Gastroesophageal sphincter (tissue), 4 donors: ENCODE data around the gene NISCH. TPM values are rescaled to one million over a fixed set of nuclear protein-coding genes. Genes with fewer than 3 reads are reported as not detected.
A peak's percentile ranks its signal among the peaks of the same experiment; 100 is the strongest.

Experiments
- ATAC-seq: fragments of 150-250 bp; one replicate; pipeline ENCODE4 v1.9.1; 2016; ENCODE audit warnings: mild to moderate bottlenecking, moderate library complexity
- H3K27ac ChIP-seq, 4 donors: fragments of 200-600 bp; sonication (generic) in 3 of 4; 1 replicate in 3 of 4; 2 replicates in 1 of 4; pipeline ENCODE4 v1.5.1; 2016 to 2019
- H3K27me3 ChIP-seq: fragments of 200-600 bp; sonication (generic); one replicate; pipeline ENCODE4 v1.5.1; 2019
- H3K36me3 ChIP-seq, 2 donors: fragments of 200-600 bp; sonication (generic); one replicate each; pipeline ENCODE4 v1.5.1; 2019; ENCODE audit warnings: control low read depth in 1 of 2
- H3K4me1 ChIP-seq, 3 donors: fragments of 200-600 bp; sonication (generic); 1 replicate in 2 of 3; 2 replicates in 1 of 3; pipeline ENCODE4 v1.5.1; 2016 to 2019; ENCODE audit warnings: control low read depth in 2 of 3
- H3K4me3 ChIP-seq, 2 donors: fragments of 200-600 bp; sonication (generic); one replicate each; pipeline ENCODE4 v1.5.1; 2019; ENCODE audit warnings: mild to moderate bottlenecking in 1 of 2, moderate library complexity in 1 of 2
- H3K9me3 ChIP-seq, 3 donors: fragments of 200-600 bp; sonication (generic); one replicate each; pipeline ENCODE4 v1.5.1; 2017 to 2019; ENCODE audit warnings: control low read depth in 2 of 3
- EP300 ChIP-seq: sonication (generic); formaldehyde crosslinking; IDR thresholded peaks from one replicate; pipeline ENCODE4 v1.6.1; 2017; ENCODE audit warnings: antibody characterized with exemption, mild to moderate bottlenecking
- POLR2A ChIP-seq, 2 donors: fragments of 450-650 bp; IDR thresholded peaks; one replicate each; pipeline ENCODE4 v1.6.1; 2017; ENCODE audit warnings: antibody characterized with exemption in 2 of 2, mild to moderate bottlenecking in 2 of 2, moderate library complexity in 1 of 2
- POLR2AphosphoS5 ChIP-seq: sonication (generic); formaldehyde crosslinking; IDR thresholded peaks from one replicate; pipeline ENCODE4 v1.6.1; 2017; ENCODE audit warnings: antibody characterized with exemption
- WGBS, 2 donors: methylation state at CpG; one replicate each; pipeline ENCODE4 v1.1.5; 2018; ENCODE audit warnings: low coverage in 1 of 2; 5-methylcytosine and 5-hydroxymethylcytosine counted together
- total RNA-seq, 4 donors: library from RNA; depleted of rRNA; stranded (reverse); fragments of >200 nt; gene quantifications; one replicate each; pipeline ENCODE4 v1.1.0, GENCODE V29; 2016
- TF ChIP-seq, protein P1 (sequence below), 4 experiments: fragments of 200-600 bp in 2 of 4; fragments of 450-650 bp in 2 of 4; sonication (generic) in 1 of 4; IDR thresholded peaks; one replicate each; pipeline ENCODE4 v1.5.1; 2017 to 2019; ENCODE audit warnings: antibody characterized with exemption in 4 of 4, mild to moderate bottlenecking in 2 of 4, moderate library complexity in 2 of 4

The NISCH gene
- total RNA-seq, 4 donors from 2014 or later, result 56.7 to 95.9 (median 78.9) TPM

GRCh38 chr3:52441091-52441771, 14.2 kb upstream of the NISCH start:
- TF ChIP-seq, protein P1, sequence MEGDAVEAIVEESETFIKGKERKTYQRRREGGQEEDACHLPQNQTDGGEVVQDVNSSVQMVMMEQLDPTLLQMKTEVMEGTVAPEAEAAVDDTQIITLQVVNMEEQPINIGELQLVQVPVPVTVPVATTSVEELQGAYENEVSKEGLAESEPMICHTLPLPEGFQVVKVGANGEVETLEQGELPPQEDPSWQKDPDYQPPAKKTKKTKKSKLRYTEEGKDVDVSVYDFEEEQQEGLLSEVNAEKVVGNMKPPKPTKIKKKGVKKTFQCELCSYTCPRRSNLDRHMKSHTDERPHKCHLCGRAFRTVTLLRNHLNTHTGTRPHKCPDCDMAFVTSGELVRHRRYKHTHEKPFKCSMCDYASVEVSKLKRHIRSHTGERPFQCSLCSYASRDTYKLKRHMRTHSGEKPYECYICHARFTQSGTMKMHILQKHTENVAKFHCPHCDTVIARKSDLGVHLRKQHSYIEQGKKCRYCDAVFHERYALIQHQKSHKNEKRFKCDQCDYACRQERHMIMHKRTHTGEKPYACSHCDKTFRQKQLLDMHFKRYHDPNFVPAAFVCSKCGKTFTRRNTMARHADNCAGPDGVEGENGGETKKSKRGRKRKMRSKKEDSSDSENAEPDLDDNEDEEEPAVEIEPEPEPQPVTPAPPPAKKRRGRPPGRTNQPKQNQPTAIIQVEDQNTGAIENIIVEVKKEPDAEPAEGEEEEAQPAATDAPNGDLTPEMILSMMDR (IDR thresholded peaks at IDR 0.05), result no peak
- TF ChIP-seq EP300 (no peak), POLR2A (IDR thresholded peaks at IDR 0.05) (no peak), POLR2AphosphoS5 (no peak)
- no peaks in the 10 kb centered on the region for H3K27me3 ChIP-seq
- H3K27ac ChIP-seq, result peak overlapping the region in 1 of 4 donors; percentile 9
- WGBS, 2 donors, result 70% methylated on average over 4 of the region's 23 CpGs; no CpG with 5 or more reads in 1 of the 2 donors
- H3K4me1 ChIP-seq, result peaks cover 0 to 11% (median 0%) of the 10 kb centered on the region in 3 donors
- H3K9me3 ChIP-seq, result no peaks in the 10 kb centered on the region
- no peak for ATAC-seq
- H3K4me3 ChIP-seq, result no peak overlapping the region
- no peaks in the 10 kb centered on the region for H3K36me3 ChIP-seq

DNA sequence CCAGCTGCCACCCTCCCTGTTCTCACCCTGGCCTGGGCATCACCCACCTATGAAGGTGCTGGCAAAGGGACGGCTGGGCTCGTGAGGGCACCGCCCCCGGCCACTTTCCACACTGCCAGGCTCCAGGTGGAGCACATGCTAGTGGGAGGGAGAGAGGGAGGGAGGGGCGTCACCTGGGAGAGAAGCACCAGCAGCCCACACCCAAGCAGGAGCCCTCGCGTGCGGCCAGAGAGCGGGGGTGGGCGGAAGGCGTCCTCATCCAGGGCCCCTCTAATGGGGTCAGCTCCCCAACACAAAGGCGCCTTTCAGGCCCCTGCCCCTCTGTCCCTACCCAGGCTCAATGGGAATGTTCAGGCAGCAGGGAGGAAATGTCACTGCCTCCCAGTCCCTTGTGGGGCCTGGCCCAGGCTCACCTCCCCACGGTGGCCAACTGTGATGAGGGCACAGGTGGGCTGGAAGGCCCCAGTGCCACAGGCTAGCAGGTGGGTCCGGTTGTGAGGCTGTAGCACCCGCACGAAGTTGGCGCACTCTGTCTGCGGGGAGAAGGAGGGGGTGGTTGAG, 13.6 kb upstream of the NISCH start:
- no peak for ATAC-seq
- TF ChIP-seq, protein P1 (IDR thresholded peaks at IDR 0.05), result no peak
- TF ChIP-seq POLR2AphosphoS5 (no peak), POLR2A (IDR thresholded peaks at IDR 0.05) (no peak), EP300 (no peak)
- Histone ChIP-seq H3K36me3 (no peaks in the 10 kb centered on the region), H3K4me1 (peaks cover 0 to 15% (median 0%) of the 10 kb centered on the region in 3 donors), H3K27ac (peak overlapping the region in 1 of 4 donors; percentile 9), H3K4me3 (peak overlapping the region in 1 of 2 donors; percentile 37), H3K27me3 (no peaks in the 10 kb centered on the region), H3K9me3 (no peaks in the 10 kb centered on the region)
- WGBS, 2 donors, result no CpG with 5 or more reads among the region's 18 CpGs

GRCh38 chr3:52442409-52443267, 12.8 kb upstream of the NISCH start:
- WGBS, 2 donors, result no CpG with 5 or more reads among the region's 16 CpGs
- no peak for ATAC-seq
- TF ChIP-seq POLR2AphosphoS5, result no peak
- no peak for TF ChIP-seq EP300
- TF ChIP-seq POLR2A (IDR thresholded peaks at IDR 0.05), result no peak
- TF ChIP-seq, protein P1 (IDR thresholded peaks at IDR 0.05), result no peak
- peaks cover 0 to 18% (median 0%) of the 10 kb centered on the region in 3 donors for H3K4me1 ChIP-seq
- no peaks in the 10 kb centered on the region for H3K27me3 ChIP-seq
- H3K9me3 ChIP-seq, result no peaks in the 10 kb centered on the region
- H3K27ac ChIP-seq, result no peak overlapping the region
- no peaks in the 10 kb centered on the region for H3K36me3 ChIP-seq
- peak overlapping the region in 1 of 2 donors; percentile 37 for H3K4me3 ChIP-seq

DNA sequence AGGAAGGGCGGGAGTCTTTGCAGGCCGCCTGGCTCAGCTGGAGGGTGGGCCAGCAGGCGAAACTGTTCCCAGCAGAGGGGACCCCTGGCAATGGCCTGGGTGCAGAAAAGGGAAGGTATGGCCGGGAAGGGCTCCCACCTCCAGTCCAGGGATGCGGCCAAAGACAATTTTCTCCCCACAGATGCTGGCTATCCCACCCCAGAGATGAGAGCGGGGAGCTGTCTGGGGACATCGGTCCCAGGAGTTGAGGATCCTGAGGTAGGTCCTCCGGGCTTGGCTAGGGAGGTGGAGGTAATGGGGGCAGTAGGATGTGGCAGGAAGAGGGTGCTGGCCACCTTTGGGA, 12.2 kb upstream of the NISCH start:
- 100% methylated on average over 1 of the region's 8 CpGs; no CpG with 5 or more reads in 1 of the 2 donors for WGBS, 2 donors
- Histone ChIP-seq H3K27me3 (no peaks in the 10 kb centered on the region), H3K27ac (no peak overlapping the region), H3K36me3 (no peaks in the 10 kb centered on the region), H3K9me3 (no peaks in the 10 kb centered on the region), H3K4me1 (peaks cover 0 to 18% (median 0%) of the 10 kb centered on the region in 3 donors), H3K4me3 (peak overlapping the region in 1 of 2 donors; percentile 37)
- TF ChIP-seq POLR2A (IDR thresholded peaks at IDR 0.05) (no peak), POLR2AphosphoS5 (no peak), EP300 (no peak)
- TF ChIP-seq, protein P1 (IDR thresholded peaks at IDR 0.05), result no peak
- ATAC-seq, result no peak
